Spleen (tissue), 7 donors: ENCODE data around the gene BRAT1.

Experiments used
- POLR2A ChIP-seq, 3 donors: fragments of 450-650 bp; IDR thresholded peaks; one replicate each; pipeline ENCODE4 v1.5.1; 2017; ENCODE audit warnings: antibody characterized with exemption in 3 of 3, mild to moderate bottlenecking in 1 of 3
- TF ChIP-seq, protein P1 (sequence below), 11 experiments: fragments of 200-600 bp in 7 of 11; fragments of 450-650 bp in 4 of 11; sonication (generic) in 4 of 11; IDR thresholded peaks in 8 of 11; conservative IDR thresholded peaks in 3 of 11; 1 replicate in 7 of 11; 2 replicates in 4 of 11; pipeline versions ENCODE4 v1.4.0 to v1.8.0; 2016 to 2021; ENCODE audit warnings: antibody characterized with exemption in 11 of 11, inconsistent platforms in 4 of 11, mild to moderate bottlenecking in 1 of 11
- donor health status: DM: no; HTN: no; CAD: no; lungs with moderate emphysema.
- donor health status: DM: no; HTN: no; CAD: no.
- donor health status: DM: no; HTN: no; CAD: no.

- TF ChIP-seq, protein P1, sequence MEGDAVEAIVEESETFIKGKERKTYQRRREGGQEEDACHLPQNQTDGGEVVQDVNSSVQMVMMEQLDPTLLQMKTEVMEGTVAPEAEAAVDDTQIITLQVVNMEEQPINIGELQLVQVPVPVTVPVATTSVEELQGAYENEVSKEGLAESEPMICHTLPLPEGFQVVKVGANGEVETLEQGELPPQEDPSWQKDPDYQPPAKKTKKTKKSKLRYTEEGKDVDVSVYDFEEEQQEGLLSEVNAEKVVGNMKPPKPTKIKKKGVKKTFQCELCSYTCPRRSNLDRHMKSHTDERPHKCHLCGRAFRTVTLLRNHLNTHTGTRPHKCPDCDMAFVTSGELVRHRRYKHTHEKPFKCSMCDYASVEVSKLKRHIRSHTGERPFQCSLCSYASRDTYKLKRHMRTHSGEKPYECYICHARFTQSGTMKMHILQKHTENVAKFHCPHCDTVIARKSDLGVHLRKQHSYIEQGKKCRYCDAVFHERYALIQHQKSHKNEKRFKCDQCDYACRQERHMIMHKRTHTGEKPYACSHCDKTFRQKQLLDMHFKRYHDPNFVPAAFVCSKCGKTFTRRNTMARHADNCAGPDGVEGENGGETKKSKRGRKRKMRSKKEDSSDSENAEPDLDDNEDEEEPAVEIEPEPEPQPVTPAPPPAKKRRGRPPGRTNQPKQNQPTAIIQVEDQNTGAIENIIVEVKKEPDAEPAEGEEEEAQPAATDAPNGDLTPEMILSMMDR (IDR thresholded peaks at IDR 0.05 in 8 of 11, conservative IDR thresholded peaks at IDR 0.05 in 3 of 11) = no peak
- TF ChIP-seq POLR2A (IDR thresholded peaks at IDR 0.05) = no peak
Measured at GRCh38 chr7:2504128-2504888, 51.0 kb downstream of the BRAT1 start.
